K562 (cell line): ENCODE measurements around the gene FUT2. TPM values are rescaled to one million over a fixed set of nuclear protein-coding genes. Genes with fewer than 3 reads are reported as not detected.
A peak's percentile ranks its signal among the peaks of the same experiment; 100 is the strongest.

Experiments used
- ATAC-seq: fragments of 200-7000 bp; cut with Tn5 transposase; 3 replicates; pipeline ENCODE4 v1.9.1; 2020; ENCODE audit warnings: moderate library complexity
- BruUV-seq: library from RNA; stranded (reverse); fragments of 400-500 nt; replicated peaks from 2 replicates; lab custom pipeline; 2021; lab: Mats Ljungman, UMichigan
- CTCF ChIA-PET: fragments of 300-600 bp; formaldehyde crosslinking; extraction: SDS; loops from one replicate; lab custom pipeline; 2021; ENCODE audit warnings: low intra/inter-chr PET ratio; lab: Yijun Ruan, JAX
- POLR2A ChIA-PET: fragments of 300-600, 350-650 bp; sonication (Branson Sonifier 250); formaldehyde crosslinking; extraction: SDS; loops from one replicate; lab custom pipeline; 2021; ENCODE audit warnings: antibody characterized with exemption, inconsistent platforms; lab: Yijun Ruan, JAX
- DNase-seq, 4 experiments: peaks; one replicate each; pipeline versions ENCODE4 v3.0.0 to v3.0.0-alpha.2; 2011 to 2018; ENCODE audit warnings: low spot score in 3 of 4, mixed read lengths in 3 of 4; ENCODE audit errors: extremely low read depth in 1 of 4
- FAIRE-seq: peaks from 2 replicates; lab custom pipeline; 2011; peaks lifted over from hg19 to GRCh38; lab: Jason Lieb, UNC
- H2AFZ ChIP-seq: 2 replicates; pipeline ENCODE4 v1.6.0; 2011; ENCODE audit warnings: low read depth, low read length, control low read depth, inconsistent platforms
- H3K27ac ChIP-seq: fragments of 200-600 bp; 3 replicates; pipeline ENCODE4 v1.8.0; 2011; ENCODE audit warnings: low read depth, mild to moderate bottlenecking, control low read depth, inconsistent platforms, low read length, moderate library complexity, mixed read lengths; ENCODE audit errors: extremely low read depth
- H3K27me3 ChIP-seq, 2 experiments: fragments of 300-600 bp in 1 of 2; 2 replicates in 1 of 2; 3 replicates in 1 of 2; pipeline versions ENCODE4 v1.6.0 to v1.8.0; 2011; ENCODE audit warnings: inconsistent platforms in 2 of 2, low read length in 2 of 2, mild to moderate bottlenecking in 1 of 2, mixed read lengths in 1 of 2, moderate library complexity in 1 of 2; ENCODE audit not compliant: control insufficient read depth in 2 of 2, insufficient read depth in 2 of 2
- H3K36me3 ChIP-seq: fragments of 300-600 bp; 3 replicates; pipeline ENCODE4 v1.8.0; 2011; ENCODE audit warnings: mild to moderate bottlenecking, low read length, inconsistent platforms; ENCODE audit not compliant: control insufficient read depth, insufficient read depth
- H3K4me1 ChIP-seq, 2 experiments: fragments of 200-600 bp in 1 of 2; replicated peaks in 1 of 2; 2 replicates in 1 of 2; 3 replicates in 1 of 2; pipeline versions ENCODE4 v1.5.1 to v1.8.0; 2011; ENCODE audit warnings: inconsistent platforms in 2 of 2, low read length in 2 of 2, mild to moderate bottlenecking in 1 of 2, mixed read lengths in 1 of 2, moderate library complexity in 1 of 2; ENCODE audit not compliant: control insufficient read depth in 2 of 2, insufficient read depth in 2 of 2
- H3K4me2 ChIP-seq: 2 replicates; pipeline ENCODE4 v1.6.1; 2011; ENCODE audit warnings: low read length, control low read depth, inconsistent platforms, mixed read lengths; ENCODE audit not compliant: insufficient read depth
- H3K4me3 ChIP-seq: fragments of 200-600 bp; sonication (generic), shearing (Covaris generic); 2 replicates; pipeline ENCODE4 v1.5.1; 2016; ENCODE audit warnings: control low read depth, inconsistent platforms
- H3K79me2 ChIP-seq: fragments of 200-600 bp; 3 replicates; pipeline ENCODE4 v1.8.0; 2011; ENCODE audit warnings: low read length, inconsistent platforms; ENCODE audit not compliant: control insufficient read depth, insufficient read depth
- H3K9ac ChIP-seq, 2 experiments: 2 replicates each; pipeline versions ENCODE4 v1.6.0 to v1.6.1; 2011; ENCODE audit warnings: low read depth in 2 of 2, low read length in 2 of 2, control low read depth in 1 of 2, inconsistent platforms in 1 of 2, mild to moderate bottlenecking in 1 of 2, mixed read lengths in 1 of 2; ENCODE audit not compliant: insufficient read depth in 1 of 2
- H3K9me1 ChIP-seq: one replicate; pipeline ENCODE4 v1.6.0; 2011; ENCODE audit warnings: inconsistent platforms, mild to moderate bottlenecking, low read length, moderate library complexity; ENCODE audit not compliant: control insufficient read depth, insufficient read depth
- H3K9me3 ChIP-seq: replicated peaks from 2 replicates; pipeline ENCODE4 v1.5.1; 2011; ENCODE audit warnings: low read depth, low read length, inconsistent platforms; ENCODE audit not compliant: control insufficient read depth, insufficient read depth
- H4K20me1 ChIP-seq: replicated peaks from 2 replicates; pipeline ENCODE4 v1.6.1; 2011; ENCODE audit warnings: low read length, inconsistent platforms, mixed read lengths; ENCODE audit not compliant: control insufficient read depth, insufficient read depth
- ZNF551 ChIP-seq: fragments of 250-450 bp; sonication (Bioruptor Pico); IDR thresholded peaks from 2 replicates; pipeline ENCODE4 v1.5.0; 2021; ENCODE audit warnings: mild to moderate bottlenecking, moderate library complexity
- WGBS: fragments of 100-300 bp; shearing (Covaris generic); methylation state at CpG from one replicate; pipeline ENCODE4 v1.1.6; 2016; ENCODE audit warnings: low coverage, mixed read lengths; ENCODE audit not compliant: insufficient coverage; ENCODE audit errors: missing lambda C conversion rate; 5-methylcytosine and 5-hydroxymethylcytosine counted together
- in situ Hi-C: fragments of 300-500 bp; cut with MboI; formaldehyde crosslinking; loops from 4 replicates; pipeline ENCODE4 v1.15.0; 2018; ENCODE audit warnings: inconsistent platforms, mixed read lengths
- intact Hi-C: fragments of 100-400 bp; cut with micrococcal nuclease; formaldehyde crosslinking; loops from 2 replicates; pipeline ENCODE4 v1.14.2; 2022
- polyA plus RNA-seq, 8 experiments: library from polyadenylated mRNA; depleted of rRNA in 4 of 8; stranded (reverse) in 5 of 8; unstranded in 3 of 8; fragments of >200 nt; fragmentation: Nextera tagmentation in 2 of 8; fragmentation: Illumina TruSeq in 1 of 8; extraction: Ambion mirVana in 2 of 8; extraction: Trizol in 1 of 8; gene quantifications; 2 replicates each; pipeline versions ENCODE4 v1.2.1 to v1.2.3, GENCODE V29; 2011 to 2014; ENCODE audit warnings: inconsistent platforms in 1 of 8, missing spikeins in 1 of 8
- total RNA-seq, 7 experiments: library from RNA; depleted of rRNA in 6 of 7; stranded (reverse); fragments of >200 nt in 6 of 7; fragmentation: Illumina TruSeq in 2 of 7; extraction: Trizol in 2 of 7; gene quantifications; 2 replicates each; pipeline versions ENCODE4 v1.2.1 to v1.2.3, GENCODE V29; 2011 to 2021; ENCODE audit warnings: low replicate concordance in 1 of 7
- TF ChIP-seq, protein P1 (sequence below): sonication (generic); formaldehyde crosslinking; IDR thresholded peaks from 2 replicates; pipeline ENCODE4 v1.8.1; 2023; ENCODE audit warnings: mild to moderate bottlenecking, missing genetic modification reagents

The FUT2 gene
- total and polyA plus RNA-seq, 9 of the 15 experiments (the other 6 are each of a cell fraction or from before 2014, with no cell fraction given) = 0.03 to 0.04 TPM; not detected in 7

- H3K9ac ChIP-seq = no peak overlapping the region
These were observed 33.3 kb downstream of the FUT2 start for GRCh38 chr19:48728911-48729664.

More at GRCh38 chr19:48728911-48729664, 33.3 kb downstream of the FUT2 start:
- TF ChIP-seq ZNF551 (CRISPR knock-in tag) = no peak
- TF ChIP-seq, protein P1, sequence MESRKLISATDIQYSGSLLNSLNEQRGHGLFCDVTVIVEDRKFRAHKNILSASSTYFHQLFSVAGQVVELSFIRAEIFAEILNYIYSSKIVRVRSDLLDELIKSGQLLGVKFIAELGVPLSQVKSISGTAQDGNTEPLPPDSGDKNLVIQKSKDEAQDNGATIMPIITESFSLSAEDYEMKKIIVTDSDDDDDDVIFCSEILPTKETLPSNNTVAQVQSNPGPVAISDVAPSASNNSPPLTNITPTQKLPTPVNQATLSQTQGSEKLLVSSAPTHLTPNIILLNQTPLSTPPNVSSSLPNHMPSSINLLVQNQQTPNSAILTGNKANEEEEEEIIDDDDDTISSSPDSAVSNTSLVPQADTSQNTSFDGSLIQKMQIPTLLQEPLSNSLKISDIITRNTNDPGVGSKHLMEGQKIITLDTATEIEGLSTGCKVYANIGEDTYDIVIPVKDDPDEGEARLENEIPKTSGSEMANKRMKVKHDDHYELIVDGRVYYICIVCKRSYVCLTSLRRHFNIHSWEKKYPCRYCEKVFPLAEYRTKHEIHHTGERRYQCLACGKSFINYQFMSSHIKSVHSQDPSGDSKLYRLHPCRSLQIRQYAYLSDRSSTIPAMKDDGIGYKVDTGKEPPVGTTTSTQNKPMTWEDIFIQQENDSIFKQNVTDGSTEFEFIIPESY (CRISPR knock-in tag) = 0 out of 2 replicates have a peak, but pooled peaks have one; percentile 13
- in situ Hi-C loops = no loop called here
- no peak overlapping the region for H2AFZ ChIP-seq
- ChIA-PET POLR2A (no interaction called here), CTCF (no interaction called here)
- ATAC-seq = no peak
- no peaks in the 10 kb centered on the region for H3K27me3 ChIP-seq
- H3K4me1 ChIP-seq = peaks cover 7% of the 10 kb centered on the region in 2 experiments; a peak in 4 of 5 replicates
- no peak overlapping the region for H3K4me3 ChIP-seq
- H3K36me3 ChIP-seq = peaks cover 4% of the 10 kb centered on the region; the same call in 2 of the 3 replicates
- no peak overlapping the region for H3K27ac ChIP-seq
- FAIRE-seq = no peak
- 90% methylated on average over 53 of the region's 77 CpGs for WGBS
- intact Hi-C loops = no loop called here
- BruUV-seq = no TSS peak
- H3K9me1 ChIP-seq = no peaks in the 10 kb centered on the region
- H3K4me2 ChIP-seq = no peak overlapping the region
- H4K20me1 ChIP-seq = no peaks in the 10 kb centered on the region
- no peak for DNase-seq
- H3K9me3 ChIP-seq = no peaks in the 10 kb centered on the region
- H3K79me2 ChIP-seq = no peaks in the 10 kb centered on the region
